OCI-LY1 (cell line): ENCODE results near the gene NOP16.

Experiments
- H2AFZ ChIP-seq: fragments of 200-600 bp; sonication (generic), shearing (Covaris generic); 2 replicates; pipeline ENCODE4 v1.6.0; 2014; ENCODE audit warnings: antibody characterized with exemption, mild to moderate bottlenecking, low read length
- H3F3A ChIP-seq: fragments of 200-600 bp; sonication (generic), shearing (Covaris generic); 2 replicates; pipeline ENCODE4 v1.6.0; 2014; ENCODE audit warnings: mild to moderate bottlenecking, antibody characterized with exemption, low read length, moderate library complexity; ENCODE audit not compliant: insufficient read depth
- H3K27ac ChIP-seq: fragments of 200-600 bp; sonication (generic); 2 replicates; pipeline ENCODE4 v1.5.1; 2014; ENCODE audit warnings: low read length, mixed run types, mild to moderate bottlenecking, low read depth; ENCODE audit not compliant: poor library complexity, severe bottlenecking
- H3K27me3 ChIP-seq: fragments of 200-600 bp; sonication (generic); 2 replicates; pipeline ENCODE4 v1.6.0; 2014; ENCODE audit warnings: antibody characterized with exemption, mild to moderate bottlenecking, low read length, moderate library complexity; ENCODE audit not compliant: insufficient read depth
- H3K36me3 ChIP-seq: fragments of 200-600 bp; sonication (generic); 2 replicates; pipeline ENCODE4 v1.6.1; 2014; ENCODE audit warnings: mild to moderate bottlenecking, antibody characterized with exemption, low read length, moderate library complexity, mixed read lengths; ENCODE audit not compliant: insufficient read depth
- H3K4me1 ChIP-seq: fragments of 200-600 bp; sonication (generic); 2 replicates; pipeline ENCODE4 v1.5.1; 2014; ENCODE audit warnings: mild to moderate bottlenecking, low read length, moderate library complexity; ENCODE audit not compliant: insufficient read depth, severe bottlenecking
- H3K4me2 ChIP-seq: fragments of 200-600 bp; sonication (generic), shearing (Covaris generic); 2 replicates; pipeline ENCODE4 v1.6.1; 2014; ENCODE audit warnings: low read length
- H3K4me3 ChIP-seq: fragments of 200-600 bp; sonication (generic); 2 replicates; pipeline ENCODE4 v1.5.1; 2014; ENCODE audit warnings: low read length, low read depth, mild to moderate bottlenecking, mixed read lengths; ENCODE audit not compliant: poor library complexity, severe bottlenecking
- H3K79me2 ChIP-seq: fragments of 200-600 bp; shearing (Covaris generic); 2 replicates; pipeline ENCODE4 v1.6.1; 2016; ENCODE audit warnings: mixed run types, low read length, mixed read lengths; ENCODE audit not compliant: insufficient read depth
- H3K9ac ChIP-seq: fragments of 200-600 bp; sonication (generic), shearing (Covaris generic); 2 replicates; pipeline ENCODE4 v1.6.1; 2014; ENCODE audit warnings: mild to moderate bottlenecking, low read length, mixed read lengths
- H3K9me2 ChIP-seq: fragments of 200-600 bp; sonication (generic), shearing (Covaris generic); 2 replicates; pipeline ENCODE4 v1.6.1; 2014; ENCODE audit warnings: low read depth, mild to moderate bottlenecking, low read length, mixed read lengths
- H3K9me3 ChIP-seq: fragments of 200-600 bp; shearing (Covaris generic); 2 replicates; pipeline ENCODE4 v1.6.1; 2014; ENCODE audit warnings: low read length, mixed read lengths
- H4K20me1 ChIP-seq: fragments of 200-600 bp; sonication (generic), shearing (Covaris generic); 2 replicates; pipeline ENCODE4 v1.6.0; 2016; ENCODE audit warnings: mild to moderate bottlenecking, low read length; ENCODE audit not compliant: insufficient read depth
- CTCF ChIP-seq: fragments of 200-600 bp; sonication (generic), shearing (Covaris generic); IDR thresholded peaks from 2 replicates; pipeline ENCODE4 v1.5.1; 2017; ENCODE audit warnings: mild to moderate bottlenecking, antibody characterized with exemption, low read length, moderate library complexity, mixed read lengths
- EZH2 ChIP-seq: fragments of 200-600 bp; sonication (generic), shearing (Covaris generic); IDR thresholded peaks from 2 replicates; pipeline ENCODE4 v1.8.0; 2017; ENCODE audit warnings: borderline replicate concordance, mixed run types, mild to moderate bottlenecking, antibody characterized with exemption, low read length, moderate library complexity, mixed read lengths

Gene NOP16

GRCh38 chr5:176381979-176382378, 6.4 kb downstream of the NOP16 start:
- no peaks in the 10 kb centered on the region for H3K27me3 ChIP-seq
- peaks cover 12% of the 10 kb centered on the region for H3K4me1 ChIP-seq
- no peak overlapping the region for H3K4me2 ChIP-seq
- H3F3A ChIP-seq, result peaks cover 7% of the 10 kb centered on the region; the same call in 1 of the 2 replicates
- H3K9ac ChIP-seq, result no peak overlapping the region
- no peak for TF ChIP-seq EZH2
- no peak for TF ChIP-seq CTCF
- no peak overlapping the region for H2AFZ ChIP-seq
- H3K36me3 ChIP-seq, result peaks cover 73% of the 10 kb centered on the region
- no peaks in the 10 kb centered on the region for H3K9me3 ChIP-seq
- H3K79me2 ChIP-seq, result peaks cover 16% of the 10 kb centered on the region
- no peak overlapping the region for H3K4me3 ChIP-seq
- H3K9me2 ChIP-seq, result no peaks in the 10 kb centered on the region
- H4K20me1 ChIP-seq, result no peaks in the 10 kb centered on the region
- H3K27ac ChIP-seq, result no peak overlapping the region

GRCh38 chr5:176381423-176381822, 7.0 kb downstream of the NOP16 start:
- Histone ChIP-seq H3K9me3 (no peaks in the 10 kb centered on the region), H3K79me2 (peaks cover 10% of the 10 kb centered on the region), H3F3A (peaks cover 7% of the 10 kb centered on the region; the same call in 1 of the 2 replicates), H4K20me1 (no peaks in the 10 kb centered on the region), H3K27ac (no peak overlapping the region), H3K9me2 (no peaks in the 10 kb centered on the region), H2AFZ (no peak overlapping the region), H3K4me2 (no peak overlapping the region), H3K4me3 (no peak overlapping the region), H3K9ac (no peak overlapping the region), H3K4me1 (peaks cover 6% of the 10 kb centered on the region), H3K36me3 (peaks cover 68% of the 10 kb centered on the region), H3K27me3 (no peaks in the 10 kb centered on the region)
- TF ChIP-seq CTCF (no peak), EZH2 (no peak)

GRCh38 chr5:176379881-176380280, 8.5 kb downstream of the NOP16 start:
- peaks cover 7% of the 10 kb centered on the region; the same call in 1 of the 2 replicates for H3F3A ChIP-seq
- H3K27me3 ChIP-seq, result no peaks in the 10 kb centered on the region
- no peak overlapping the region for H3K27ac ChIP-seq
- H3K4me2 ChIP-seq, result no peak overlapping the region
- TF ChIP-seq CTCF, result no peak
- TF ChIP-seq EZH2, result no peak
- no peak overlapping the region for H2AFZ ChIP-seq
- no peaks in the 10 kb centered on the region for H3K9me3 ChIP-seq
- H3K9me2 ChIP-seq, result no peaks in the 10 kb centered on the region
- peaks cover 52% of the 10 kb centered on the region for H3K36me3 ChIP-seq
- no peaks in the 10 kb centered on the region for H3K4me1 ChIP-seq
- no peak overlapping the region for H3K4me3 ChIP-seq
- no peaks in the 10 kb centered on the region for H4K20me1 ChIP-seq
- no peak overlapping the region for H3K9ac ChIP-seq
- no peaks in the 10 kb centered on the region for H3K79me2 ChIP-seq
